Measurements from ENCODE around the gene IQCH. TPM values are rescaled to one million over a fixed set of nuclear protein-coding genes. Genes with fewer than 3 reads are reported as not detected.

IQCH gene
- total RNA-seq, 4 donors from 2014 or later, result 0.40 to 5.2 (median 1.9) TPM

DNA sequence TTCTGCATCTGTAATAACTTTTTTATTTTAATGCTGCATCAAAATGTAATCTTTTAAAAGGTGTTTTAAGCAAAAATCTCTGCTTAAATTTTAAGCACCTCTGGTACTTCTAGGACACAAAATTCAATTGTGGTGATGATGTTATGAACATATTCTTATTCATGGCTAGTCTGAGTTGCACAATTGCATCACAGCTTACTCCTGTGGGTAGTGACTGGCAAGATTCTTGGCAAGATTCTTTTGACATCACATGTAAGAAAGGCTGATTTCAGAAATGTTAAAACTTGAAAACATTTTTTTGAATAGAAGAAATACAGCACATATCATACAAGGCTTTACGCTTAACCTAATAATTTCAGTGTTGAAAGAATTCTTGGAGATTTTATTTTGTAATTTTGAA lies 35.7 kb downstream of the IQCH start:
- Histone ChIP-seq H3K9me3 (peaks cover 0 to 7% of the 10 kb centered on the region in 2 donors), H3K4me1 (no peaks in the 10 kb centered on the region), H3K4me3 (no peak overlapping the region), H3K36me3 (no peaks in the 10 kb centered on the region), H3K27me3 (no peaks in the 10 kb centered on the region), H3K27ac (no peak overlapping the region)
- TF ChIP-seq EP300 (IDR thresholded peaks at IDR 0.05; ENCODE audit: low read depth), result no peak
- TF ChIP-seq, protein P1, sequence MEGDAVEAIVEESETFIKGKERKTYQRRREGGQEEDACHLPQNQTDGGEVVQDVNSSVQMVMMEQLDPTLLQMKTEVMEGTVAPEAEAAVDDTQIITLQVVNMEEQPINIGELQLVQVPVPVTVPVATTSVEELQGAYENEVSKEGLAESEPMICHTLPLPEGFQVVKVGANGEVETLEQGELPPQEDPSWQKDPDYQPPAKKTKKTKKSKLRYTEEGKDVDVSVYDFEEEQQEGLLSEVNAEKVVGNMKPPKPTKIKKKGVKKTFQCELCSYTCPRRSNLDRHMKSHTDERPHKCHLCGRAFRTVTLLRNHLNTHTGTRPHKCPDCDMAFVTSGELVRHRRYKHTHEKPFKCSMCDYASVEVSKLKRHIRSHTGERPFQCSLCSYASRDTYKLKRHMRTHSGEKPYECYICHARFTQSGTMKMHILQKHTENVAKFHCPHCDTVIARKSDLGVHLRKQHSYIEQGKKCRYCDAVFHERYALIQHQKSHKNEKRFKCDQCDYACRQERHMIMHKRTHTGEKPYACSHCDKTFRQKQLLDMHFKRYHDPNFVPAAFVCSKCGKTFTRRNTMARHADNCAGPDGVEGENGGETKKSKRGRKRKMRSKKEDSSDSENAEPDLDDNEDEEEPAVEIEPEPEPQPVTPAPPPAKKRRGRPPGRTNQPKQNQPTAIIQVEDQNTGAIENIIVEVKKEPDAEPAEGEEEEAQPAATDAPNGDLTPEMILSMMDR (IDR thresholded peaks at IDR 0.05), result no peak
- TF ChIP-seq POLR2A (IDR thresholded peaks at IDR 0.05), result no peak
- no peak for TF ChIP-seq POLR2AphosphoS5 (IDR thresholded peaks at IDR 0.05)
- no peak for DNase-seq
- intact Hi-C loops (cut with DNase I; ENCODE audit: low total_unique reads), result no loop called here
- 93 to 100% methylated on average over 1 of the region's 1 CpG for WGBS, 2 donors (ENCODE audit: low coverage in 1 of 2)
- in situ Hi-C loops (cut with MboI; ENCODE audit: low pct_ligation_motif_present in 1 of 4, low pct_unique_long_range_greater_than_20kb in 1 of 4, low sequenced_read_pairs in 3 of 4), result loop anchor here in 2 of 4 donors (10.0 kb wide), 2 partner anchors 336 to 346 kb away; no protein-coding TSS in a partner anchor

DNA sequence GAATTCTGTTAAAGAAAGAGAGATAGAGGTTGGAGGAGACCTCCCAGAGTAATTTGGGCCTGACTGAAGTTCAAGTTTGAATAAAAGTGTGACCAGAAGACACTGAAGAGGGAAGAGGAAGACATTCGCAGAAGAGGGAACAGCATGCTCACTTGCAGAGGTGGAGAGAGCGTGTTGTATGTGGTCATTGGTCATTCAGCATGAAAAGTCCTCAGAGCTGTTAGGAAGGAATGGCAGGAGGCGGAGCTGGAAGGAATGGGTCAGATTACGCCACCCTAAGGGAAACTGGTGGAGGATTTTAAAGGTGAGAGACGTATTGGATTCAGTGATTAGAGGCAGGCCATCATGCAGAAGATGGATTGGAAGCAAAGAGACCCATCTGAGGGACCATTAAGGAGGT lies 41.6 kb downstream of the IQCH start:
- Histone ChIP-seq H3K4me3 (no peak overlapping the region), H3K9me3 (no peaks in the 10 kb centered on the region), H3K27ac (no peak overlapping the region), H3K27me3 (no peaks in the 10 kb centered on the region), H3K36me3 (no peaks in the 10 kb centered on the region), H3K4me1 (no peaks in the 10 kb centered on the region)
- intact Hi-C loops (cut with DNase I; ENCODE audit: low total_unique reads), result no loop called here
- TF ChIP-seq, protein P1 (IDR thresholded peaks at IDR 0.05), result no peak
- DNase-seq, result no peak
- in situ Hi-C loops (cut with MboI; ENCODE audit: low pct_ligation_motif_present in 1 of 4, low pct_unique_long_range_greater_than_20kb in 1 of 4, low sequenced_read_pairs in 3 of 4), result loop anchor here in 2 of 4 donors (10.0 kb wide), 2 partner anchors 341 to 351 kb away; no protein-coding TSS in a partner anchor
- 91 to 97% methylated on average over 4 to 5 of the region's 5 CpGs for WGBS, 2 donors (ENCODE audit: low coverage in 1 of 2)

DNA sequence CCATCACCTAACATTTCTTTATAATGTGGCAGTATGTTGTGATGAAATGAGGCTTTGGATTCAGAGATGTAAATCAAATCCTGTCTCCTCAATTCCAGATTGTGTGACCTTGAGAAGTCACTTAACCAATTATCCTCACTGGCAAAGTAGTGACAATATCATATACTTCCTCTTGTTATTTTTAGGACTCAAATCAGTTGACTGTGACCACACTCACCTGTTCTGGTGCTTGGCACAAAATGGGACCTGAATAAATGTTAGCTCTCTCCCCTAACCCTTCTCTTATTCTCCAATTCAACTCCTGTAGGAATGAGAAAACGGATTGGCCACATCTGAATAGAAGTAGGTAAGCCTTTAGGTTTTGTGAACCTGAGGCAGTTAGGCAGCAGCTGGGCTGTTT lies 42.1 kb downstream of the IQCH start:
- intact Hi-C loops (cut with DNase I; ENCODE audit: low total_unique reads), result no loop called here
- no peak overlapping the region for H3K4me3 ChIP-seq
- in situ Hi-C loops (cut with MboI; ENCODE audit: low pct_ligation_motif_present in 1 of 4, low pct_unique_long_range_greater_than_20kb in 1 of 4, low sequenced_read_pairs in 3 of 4), result loop anchor here in 2 of 4 donors (10.0 kb wide), 2 partner anchors 342 to 352 kb away; no protein-coding TSS in a partner anchor
- 96% methylated on average over 1 of the region's 1 CpG; no CpG with 5 or more reads in 1 of the 2 donors for WGBS, 2 donors (ENCODE audit: low coverage in 1 of 2)
- H3K4me1 ChIP-seq, result no peaks in the 10 kb centered on the region
- H3K36me3 ChIP-seq, result no peaks in the 10 kb centered on the region
- H3K27ac ChIP-seq, result no peak overlapping the region
- no peaks in the 10 kb centered on the region for H3K9me3 ChIP-seq
- no peaks in the 10 kb centered on the region for H3K27me3 ChIP-seq
- no peak for DNase-seq
- no peak for TF ChIP-seq EP300 (IDR thresholded peaks at IDR 0.05; ENCODE audit: low read depth)
- TF ChIP-seq POLR2AphosphoS5 (IDR thresholded peaks at IDR 0.05), result no peak
- TF ChIP-seq POLR2A (IDR thresholded peaks at IDR 0.05), result no peak
- TF ChIP-seq, protein P1 (IDR thresholded peaks at IDR 0.05), result no peak

DNA sequence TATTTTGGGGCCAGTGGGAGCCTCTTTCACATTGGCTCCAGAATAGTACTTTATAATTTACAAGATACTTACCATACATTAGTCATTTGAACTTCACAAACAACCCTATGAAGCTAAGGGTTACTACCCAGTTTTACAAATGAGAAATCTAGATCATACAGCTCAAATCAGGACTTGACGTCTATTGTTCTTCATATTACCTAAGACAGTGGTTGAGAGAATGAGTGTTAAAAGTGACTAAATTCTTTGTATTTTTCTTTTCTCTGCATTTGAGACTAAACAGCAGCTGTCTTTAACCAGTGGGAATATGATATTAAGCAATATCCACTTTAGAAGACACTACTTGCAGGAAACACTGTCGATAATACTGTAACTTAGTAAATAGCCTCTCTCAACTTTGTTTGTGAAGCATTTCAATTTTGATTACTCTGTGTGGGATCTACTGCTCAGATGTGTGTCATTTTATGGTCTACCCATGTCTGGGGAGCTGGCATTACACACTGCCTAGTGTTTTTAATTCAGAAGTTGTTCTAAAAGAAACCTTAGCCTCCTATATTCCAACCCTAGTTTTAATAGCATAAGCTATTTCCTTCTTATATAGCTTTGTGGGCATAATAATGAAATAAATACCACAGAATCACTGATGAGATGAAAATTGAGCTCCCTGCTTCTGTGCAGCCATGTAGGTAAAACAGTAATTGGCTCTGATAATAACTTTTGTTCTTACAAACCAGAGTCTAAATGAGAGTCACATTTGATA lies 45.9 kb downstream of the IQCH start:
- Histone ChIP-seq H3K36me3 (no peaks in the 10 kb centered on the region), H3K27me3 (no peaks in the 10 kb centered on the region), H3K9me3 (no peaks in the 10 kb centered on the region), H3K4me1 (no peaks in the 10 kb centered on the region), H3K27ac (no peak overlapping the region), H3K4me3 (no peak overlapping the region)
- in situ Hi-C loops (cut with MboI; ENCODE audit: low pct_ligation_motif_present in 1 of 4, low pct_unique_long_range_greater_than_20kb in 1 of 4, low sequenced_read_pairs in 3 of 4), result loop anchor here in 1 of 4 donors (5.0 kb wide), 1 partner anchor 353 kb away; no protein-coding TSS in a partner anchor
- intact Hi-C loops (cut with DNase I; ENCODE audit: low total_unique reads), result no loop called here
- no peak for DNase-seq
- WGBS, 2 donors (ENCODE audit: low coverage in 1 of 2), result 66 to 75% methylated on average over 2 of the region's 2 CpGs
- TF ChIP-seq POLR2A (IDR thresholded peaks at IDR 0.05) (no peak), EP300 (IDR thresholded peaks at IDR 0.05; ENCODE audit: low read depth) (no peak), POLR2AphosphoS5 (IDR thresholded peaks at IDR 0.05) (no peak)
- TF ChIP-seq, protein P1 (IDR thresholded peaks at IDR 0.05), result no peak

Data from transverse colon (tissue), 4 donors.